ENCODE results near the gene ZG16B.

DNA sequence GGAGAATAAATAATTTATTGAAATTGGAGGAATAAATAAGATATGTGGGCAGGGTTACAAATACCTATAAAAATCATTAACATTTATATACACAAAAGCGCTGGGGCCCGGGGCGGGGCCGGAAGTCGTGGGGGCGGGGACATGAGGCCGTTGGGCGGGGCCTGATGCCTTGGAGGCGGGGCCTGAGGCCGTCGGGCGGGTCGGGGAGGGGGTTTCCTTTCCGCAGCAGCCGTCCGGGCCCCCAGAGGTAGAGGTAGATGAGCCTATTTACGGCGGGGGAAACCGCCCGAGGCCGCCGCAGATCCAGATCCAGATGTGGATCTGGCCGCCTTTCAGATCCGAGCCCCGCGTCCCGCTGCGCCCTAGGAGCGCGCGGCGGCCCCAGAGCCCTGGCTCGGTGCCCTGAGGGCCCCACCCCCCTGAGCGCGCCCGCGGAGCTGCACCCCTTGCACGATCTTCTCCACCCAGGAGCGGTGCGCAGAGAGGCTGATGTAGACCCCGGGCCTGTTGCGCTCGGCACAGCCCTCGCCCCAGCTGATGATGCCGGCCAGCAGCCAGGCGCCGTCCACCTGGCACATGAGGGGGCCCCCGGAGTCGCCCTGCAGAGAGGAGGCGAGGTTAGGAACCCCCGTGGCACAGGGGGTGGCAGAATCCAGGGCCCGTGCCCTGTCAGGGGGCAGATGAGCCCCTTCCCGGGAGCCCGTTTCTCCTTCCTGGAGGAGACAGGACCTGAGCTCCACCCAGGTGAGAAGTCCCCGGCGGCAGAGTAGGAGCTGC is 22.8 kb downstream of the ZG16B start:
- TF ChIP-seq CTCF (IDR thresholded peaks at IDR 0.05) (no peak), POLR2A (IDR thresholded peaks at IDR 0.05) (no peak), EP300 (IDR thresholded peaks at IDR 0.05) (no peak)

All from ovary (tissue), 3 donors.